NCI-H187 treated with DMSO at 0.1 percent for 48 hours (cell line): ENCODE results near the gene FAM3A.

Experiments
- DNase-seq: peaks from one replicate; lab custom pipeline; 2025; lab: John Stamatoyannopoulos, UW

FAM3A gene

GRCh38 chrX:154534526-154535322 is 18.7 kb upstream of the FAM3A start:
- DNase-seq, result peak; percentile 34

GRCh38 chrX:154532690-154533089 is 16.7 kb upstream of the FAM3A start:
- no peak for DNase-seq

- DNase-seq, result no peak
These were observed 15.6 kb upstream of the FAM3A start for GRCh38 chrX:154531626-154532025.

- DNase-seq, result no peak
These were observed 14.3 kb upstream of the FAM3A start for GRCh38 chrX:154530286-154530685.

- no peak for DNase-seq
These were observed 13.2 kb upstream of the FAM3A start for GRCh38 chrX:154529206-154529612.

GRCh38 chrX:154526901-154527675 is 11.1 kb upstream of the FAM3A start:
- DNase-seq, result peak; percentile 55

GRCh38 chrX:154525606-154526490 is 9.8 kb upstream of the FAM3A start:
- no peak for DNase-seq

- no peak for DNase-seq
These were observed 3.4 kb upstream of the FAM3A start for GRCh38 chrX:154519389-154519788.

- DNase-seq, result no peak
These were observed 1.2 kb upstream of the FAM3A start for GRCh38 chrX:154517101-154517781.

GRCh38 chrX:154516656-154517100 is 646 bp upstream of the FAM3A start:
- no peak for DNase-seq

- DNase-seq, result no peak
These were observed 704 bp downstream of the FAM3A start for GRCh38 chrX:154515090-154515965.

- DNase-seq, result no peak
These were observed 2.3 kb downstream of the FAM3A start for GRCh38 chrX:154513716-154514115.

- DNase-seq, result no peak
These were observed 3.0 kb downstream of the FAM3A start for GRCh38 chrX:154512879-154513553.

GRCh38 chrX:154511761-154512160 is 4.3 kb downstream of the FAM3A start:
- DNase-seq, result no peak

GRCh38 chrX:154509455-154509854 is 6.6 kb downstream of the FAM3A start:
- DNase-seq, result no peak

- no peak for DNase-seq
These were observed 7.7 kb downstream of the FAM3A start for GRCh38 chrX:154508384-154508745.

GRCh38 chrX:154507673-154508383 is 8.2 kb downstream of the FAM3A start:
- no peak for DNase-seq

- no peak for DNase-seq
These were observed 9.3 kb downstream of the FAM3A start for GRCh38 chrX:154506483-154507332.

- no peak for DNase-seq
These were observed 10.3 kb downstream of the FAM3A start for GRCh38 chrX:154505734-154506133.
